HL-60/S4 treated with retinoic acid at 250 ng/mL for 4 days and 3 days (cell line): ENCODE results near the gene ZNF92.
"Not testable (repeated sequence)": the region's sequence is repeated elsewhere in the genome, so short reads cannot be mapped to it uniquely, and the experiment has no call there.

Experiments used
- in situ Hi-C: fragments of 300-500 bp; cut with MboI; formaldehyde crosslinking; loops from 2 replicates; pipeline ENCODE4 v1.7.0; 2022; ENCODE audit warnings: low sequenced_read_pairs

ZNF92 gene

DNA sequence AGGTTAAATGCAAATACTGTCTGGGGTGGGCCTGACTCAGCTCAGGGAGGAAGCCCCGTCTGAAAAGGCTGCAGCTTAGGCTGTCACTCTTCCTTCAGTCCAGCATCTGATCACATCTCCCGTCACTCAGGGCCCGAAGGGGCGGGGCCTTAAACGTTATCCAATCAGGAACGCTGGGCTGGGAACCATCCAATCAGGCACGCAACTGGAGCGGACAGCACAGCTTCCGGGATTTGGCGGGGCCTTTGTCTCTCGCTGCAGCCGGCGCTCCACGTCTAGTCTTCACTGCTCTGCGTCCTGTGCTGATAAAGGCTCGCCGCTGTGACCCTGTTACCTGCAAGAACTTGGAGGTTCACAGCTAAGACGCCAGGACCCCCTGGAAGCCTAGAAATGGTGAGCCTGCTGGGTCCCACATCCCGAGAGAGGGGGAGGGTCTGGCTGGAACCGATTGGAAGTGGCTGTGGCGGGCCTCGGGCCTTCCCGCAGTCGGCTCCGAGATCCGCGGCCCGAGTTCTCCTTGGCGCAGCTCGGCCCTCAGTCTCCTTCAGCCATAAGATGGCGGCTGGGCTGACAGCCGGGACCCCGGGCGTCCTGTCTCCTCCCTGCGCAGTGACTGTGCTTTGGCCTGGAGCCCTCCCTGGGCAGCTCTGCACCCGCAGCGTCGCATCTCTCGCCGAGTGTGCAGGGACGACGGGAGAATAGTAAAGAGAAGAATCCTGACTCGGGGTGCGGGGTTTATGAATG is at the start of gene ZNF92:
TSS of gene ZNF92 (plus strand) at position 248 of the 744 bp plus-strand sequence. CDS start at position 391, 143 bp downstream.
- in situ Hi-C loops, result no loop called here

DNA sequence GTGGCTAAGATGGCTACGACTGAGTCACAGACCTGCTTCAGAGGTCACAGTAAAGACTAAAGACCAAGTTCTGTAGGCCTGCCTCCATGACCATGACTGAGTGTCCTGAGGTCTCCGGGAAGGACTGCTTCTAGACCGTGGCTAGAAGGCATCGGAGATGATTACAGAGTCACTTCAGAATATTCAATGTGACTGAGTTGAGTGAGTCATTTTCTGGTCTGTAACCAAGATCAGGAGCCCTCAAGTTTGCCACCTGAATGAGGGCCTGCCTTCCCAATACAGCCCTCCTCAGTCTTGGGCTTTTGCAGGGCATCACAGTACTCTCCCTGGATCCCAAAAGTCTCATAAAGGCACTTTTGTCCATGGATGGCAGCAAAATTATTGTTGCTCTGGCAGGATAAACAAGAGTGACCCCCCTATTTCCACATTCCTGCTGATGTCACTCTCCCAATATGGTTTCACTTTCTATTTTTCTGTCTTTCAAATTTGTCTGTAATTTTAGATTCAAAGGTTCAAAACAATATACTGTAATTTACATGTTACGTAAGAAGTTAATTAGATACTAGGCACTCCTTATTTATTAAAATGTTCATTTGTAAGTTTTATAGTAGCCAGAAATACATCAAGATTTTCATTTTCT is 47.7 kb upstream of the ZNF92 start:
- in situ Hi-C loops, result no loop called here

DNA sequence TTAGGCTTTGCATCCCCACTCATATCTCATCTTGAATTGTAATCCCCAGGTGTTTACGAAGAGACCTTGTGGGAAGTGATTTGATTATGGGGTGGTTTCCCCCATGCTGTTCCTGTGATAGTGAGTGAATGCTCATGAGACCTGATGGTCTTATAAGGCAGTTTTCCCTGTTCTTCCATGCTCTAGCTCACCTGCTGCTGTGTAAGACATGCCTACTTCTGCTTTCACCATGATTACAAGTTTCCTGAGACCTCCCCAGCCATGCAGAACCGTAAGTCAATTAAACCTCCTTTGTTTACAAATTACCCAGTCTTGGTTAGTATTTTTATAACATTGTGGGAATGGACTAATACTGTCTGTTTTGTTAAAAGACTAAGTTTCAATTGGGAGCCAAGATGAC is 35.3 kb upstream of the ZNF92 start:
- in situ Hi-C loops, result no loop called here

DNA sequence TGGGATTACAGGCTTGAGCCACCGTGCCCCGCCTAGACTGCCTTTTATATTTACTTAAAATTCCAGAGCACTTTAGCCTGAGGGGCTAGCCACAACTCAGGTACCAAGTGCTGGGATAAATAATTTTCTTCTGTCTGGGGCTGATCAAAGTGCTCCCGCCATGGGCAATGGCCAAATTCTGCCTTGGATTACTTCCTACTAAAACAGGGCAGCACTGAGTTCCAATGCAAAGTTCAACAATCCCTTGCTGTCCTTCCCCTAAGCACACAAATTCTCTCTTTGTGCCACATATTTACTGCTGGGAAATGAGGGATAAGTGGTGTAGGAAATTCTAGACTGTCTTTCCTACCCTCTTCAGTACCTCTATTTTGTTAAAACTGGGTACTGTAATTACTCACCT is 34.4 kb upstream of the ZNF92 start:
- in situ Hi-C loops, result no loop called here

DNA sequence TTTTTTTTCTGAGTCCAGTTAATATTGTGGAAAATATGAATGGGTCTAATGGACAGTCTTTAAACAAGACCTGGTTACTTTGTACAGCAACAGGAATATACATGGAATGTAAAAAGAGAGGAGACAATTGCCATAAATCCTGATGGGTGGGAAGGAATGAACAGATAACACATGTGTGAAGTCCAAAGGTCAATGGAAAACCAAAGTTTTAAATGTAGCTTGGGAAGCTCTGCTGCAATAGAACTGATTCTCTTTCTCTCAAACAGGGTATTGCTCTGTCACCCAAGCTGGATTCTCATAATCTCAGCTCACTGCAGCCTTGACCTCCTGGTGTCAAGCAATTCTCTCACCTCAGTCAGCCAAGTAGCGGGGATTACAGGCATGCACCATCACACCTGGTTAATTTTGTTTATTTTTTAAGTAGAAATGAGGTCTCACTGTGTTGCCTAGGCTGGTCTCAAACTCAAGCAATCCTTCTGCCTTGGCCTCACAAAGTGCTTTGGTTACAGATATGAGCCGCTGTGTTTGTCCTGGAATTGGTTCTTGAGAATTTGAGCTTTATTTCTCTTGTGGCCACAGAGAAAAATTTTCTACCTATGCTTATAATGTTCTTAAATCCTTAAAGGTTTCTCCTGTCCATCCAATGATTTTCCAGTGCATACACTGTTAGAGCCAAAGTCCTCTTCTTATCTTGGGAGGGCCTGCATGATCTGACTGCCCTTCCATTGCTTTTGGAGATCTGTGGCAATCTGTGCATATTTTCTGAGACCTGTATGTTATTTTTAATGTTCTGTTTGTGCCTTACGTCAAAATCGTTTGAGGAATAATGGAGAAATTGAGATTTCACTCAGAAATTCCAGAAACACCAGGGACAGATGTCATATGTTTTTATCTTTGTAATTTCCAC is 30.7 kb upstream of the ZNF92 start:
- in situ Hi-C loops, result no loop called here

DNA sequence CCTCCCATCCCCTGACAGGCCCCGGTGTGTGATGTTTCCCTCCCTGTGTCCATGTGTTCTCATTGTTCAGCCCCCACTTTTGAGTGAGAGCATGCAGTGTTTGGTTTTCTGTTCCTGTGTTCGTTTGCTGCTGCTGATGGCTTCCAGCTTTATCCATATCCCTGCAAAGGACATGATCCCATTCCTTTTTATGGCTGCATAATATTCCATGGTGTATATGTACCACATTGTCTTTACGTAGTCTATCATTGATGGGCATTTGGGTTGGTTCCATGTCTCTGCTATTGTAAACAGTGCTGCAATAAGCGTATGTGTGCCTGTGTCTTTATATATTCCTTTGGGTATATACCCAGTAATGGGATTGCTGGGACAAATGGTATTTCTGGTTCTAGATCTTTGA is 29.1 kb upstream of the ZNF92 start:
- in situ Hi-C loops, result not testable (repeated sequence)

DNA sequence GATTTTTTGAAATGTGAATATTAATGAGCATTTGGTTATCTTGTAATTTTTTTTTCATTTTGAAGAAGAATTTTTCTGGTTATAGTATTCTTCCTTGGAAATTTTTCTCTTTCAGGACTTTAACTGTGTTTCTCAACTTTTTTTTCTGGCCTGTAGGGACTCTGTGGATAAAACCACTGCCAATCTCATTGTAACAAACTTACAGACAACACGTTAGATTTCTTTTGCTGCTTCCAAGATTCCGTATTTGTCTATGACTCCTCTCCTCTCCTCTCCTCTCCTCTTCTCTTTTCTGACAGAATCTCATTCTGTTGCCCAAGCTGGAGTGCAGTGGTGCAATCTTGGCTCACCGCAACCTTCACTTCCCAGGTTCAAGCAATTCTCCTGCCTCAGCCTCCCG is 19.4 kb upstream of the ZNF92 start:
- in situ Hi-C loops, result no loop called here

DNA sequence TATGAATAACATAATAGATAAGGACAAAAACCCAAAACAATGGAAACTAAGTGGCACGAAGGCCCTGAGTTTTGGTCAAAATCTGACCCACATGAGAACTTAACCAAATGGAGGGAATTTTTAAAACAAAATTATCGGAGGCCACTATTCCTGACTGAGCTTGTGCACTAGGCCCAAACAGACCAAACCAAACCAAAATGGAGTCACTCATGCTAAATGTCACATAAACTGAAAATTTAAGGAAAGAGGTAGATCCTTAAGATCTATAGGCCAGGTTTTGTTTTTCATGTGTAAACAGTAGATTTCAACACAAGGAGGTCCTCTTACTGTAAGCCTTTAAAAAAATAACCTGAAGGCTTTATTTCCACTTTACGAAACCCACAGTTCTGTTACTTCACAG is 3.8 kb upstream of the ZNF92 start:
- in situ Hi-C loops, result no loop called here

DNA sequence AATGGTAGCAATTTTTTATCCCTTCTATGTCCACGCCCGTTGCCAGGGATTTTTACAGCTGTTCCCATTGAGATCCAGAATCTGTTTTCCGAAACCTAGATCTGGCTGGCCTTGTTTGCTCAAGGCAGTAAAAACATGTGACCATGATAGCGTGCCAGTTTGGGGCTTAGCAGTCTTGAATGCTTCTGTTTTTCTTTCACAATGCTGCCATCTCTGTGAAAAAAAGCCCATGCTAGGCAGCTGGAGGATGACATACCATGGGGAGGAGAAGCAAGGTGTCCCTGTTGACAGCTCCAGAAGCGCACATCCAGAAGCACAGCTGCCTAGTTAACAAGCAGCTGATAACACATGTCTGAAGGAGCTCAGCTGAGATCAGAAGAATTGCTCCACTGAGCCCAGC is 2.2 kb upstream of the ZNF92 start:
- in situ Hi-C loops, result no loop called here

DNA sequence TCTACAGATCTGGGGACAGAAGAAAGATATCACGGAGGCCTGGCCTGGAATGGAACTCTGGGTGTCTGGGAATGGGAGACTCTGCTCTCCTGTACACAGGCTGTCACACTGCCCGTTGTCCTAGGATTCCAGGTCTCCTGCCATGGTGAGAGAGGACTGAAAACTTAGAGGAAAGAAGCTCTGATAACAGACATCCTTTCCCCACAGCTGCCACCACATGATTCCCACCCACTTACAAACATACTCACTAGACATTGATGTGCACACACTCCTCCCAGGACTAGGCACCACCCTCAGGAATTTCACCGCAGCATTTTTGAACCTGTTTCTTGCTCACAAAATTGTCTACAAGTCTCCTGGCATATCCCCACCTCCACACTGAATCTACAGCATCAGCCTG is 5.7 kb downstream of the ZNF92 start:
- in situ Hi-C loops, result no loop called here

DNA sequence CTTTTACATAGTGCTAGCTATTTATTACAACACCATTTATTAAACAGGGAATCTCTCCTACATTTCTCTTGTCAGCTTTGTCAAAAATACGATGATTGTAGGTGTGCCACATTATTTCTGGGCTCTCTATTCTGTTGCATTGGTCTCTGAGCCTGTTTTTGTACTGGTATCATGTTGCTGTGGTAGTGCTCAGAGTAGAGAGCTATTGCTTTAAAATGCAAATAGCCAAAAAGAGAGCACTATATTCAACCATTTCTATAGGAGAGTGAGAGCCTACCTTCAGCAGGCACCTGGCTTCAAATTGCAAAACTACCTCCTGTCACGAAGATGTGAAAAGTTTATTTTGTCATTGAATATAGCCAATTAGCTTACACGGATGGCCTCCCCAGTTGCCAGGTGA is 8.1 kb downstream of the ZNF92 start:
- in situ Hi-C loops, result no loop called here

DNA sequence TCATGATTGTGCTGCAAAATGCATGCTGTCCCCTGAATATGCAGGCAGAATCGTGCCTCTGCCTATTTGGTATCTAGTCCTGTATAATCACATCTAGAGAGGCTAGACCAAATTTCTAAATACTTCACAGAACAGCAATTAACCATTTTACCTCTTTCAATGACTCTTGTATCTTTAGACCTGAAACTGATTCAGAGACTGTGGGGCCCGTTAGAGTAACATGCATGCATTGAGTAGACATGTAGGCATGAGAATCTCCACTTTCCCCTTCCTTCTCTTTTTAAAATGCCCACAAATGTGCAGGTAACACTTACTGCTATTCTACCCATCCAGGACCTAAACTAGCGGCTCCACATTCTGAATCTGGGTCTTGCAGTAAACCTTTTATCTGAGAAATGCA is 8.8 kb downstream of the ZNF92 start:
- in situ Hi-C loops, result no loop called here

DNA sequence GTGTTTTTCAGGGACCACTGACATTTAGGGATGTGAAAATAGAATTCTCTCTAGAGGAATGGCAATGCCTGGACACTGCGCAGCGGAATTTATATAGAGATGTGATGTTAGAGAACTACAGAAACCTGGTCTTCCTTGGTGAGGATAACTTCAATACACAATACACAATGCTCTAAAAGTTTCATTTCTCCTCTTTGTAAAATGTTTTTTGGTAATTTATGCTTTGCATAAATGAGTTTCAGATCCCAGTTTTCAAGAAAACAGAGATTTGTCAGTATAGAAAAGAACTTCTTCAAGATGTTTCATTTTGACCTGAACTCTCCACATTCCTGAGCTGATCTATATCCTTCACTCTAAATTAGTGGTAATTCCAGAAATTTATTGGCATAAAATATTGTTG is 14.2 kb downstream of the ZNF92 start:
- in situ Hi-C loops, result no loop called here

DNA sequence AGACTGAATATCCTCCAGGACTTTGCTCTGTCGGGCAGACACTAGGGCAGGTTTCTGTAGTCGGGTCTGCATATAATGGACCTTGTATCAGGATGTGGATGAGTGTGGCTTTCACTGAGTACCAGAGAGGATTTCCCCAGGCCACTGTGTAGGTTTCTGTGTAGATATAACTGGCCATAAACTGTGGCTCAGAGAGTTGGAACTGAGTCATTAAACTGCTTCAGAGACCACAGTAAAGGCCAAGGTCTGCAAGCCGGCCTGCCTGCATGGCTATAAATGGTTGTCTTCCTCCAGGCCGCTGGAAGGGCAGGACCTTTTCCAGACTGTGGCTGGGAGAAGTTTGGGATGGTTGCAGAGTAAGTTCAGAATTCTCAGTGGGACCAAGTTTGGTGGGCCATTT is 16.9 kb downstream of the ZNF92 start:
- in situ Hi-C loops, result no loop called here

DNA sequence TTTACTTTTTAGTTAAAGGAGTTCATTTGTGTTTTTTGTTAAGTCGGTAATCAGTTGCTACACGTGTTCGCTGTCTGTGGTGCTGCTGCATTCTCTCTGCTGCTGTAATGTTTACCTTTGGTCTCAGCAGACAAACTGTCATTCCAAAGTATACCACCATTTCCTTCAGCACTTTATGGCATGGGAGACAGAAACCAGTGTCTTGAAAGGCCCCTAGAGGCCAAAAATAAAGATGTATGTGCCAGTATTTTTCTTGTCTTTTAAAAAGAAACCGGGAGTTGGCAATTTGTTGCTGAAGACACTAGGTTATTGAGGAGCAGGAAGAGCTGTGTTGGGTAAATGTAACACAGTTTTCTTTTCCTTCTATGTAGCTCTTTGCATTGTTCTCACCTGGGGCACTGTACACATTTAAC is 24.1 kb downstream of the ZNF92 start:
- in situ Hi-C loops, result no loop called here

DNA sequence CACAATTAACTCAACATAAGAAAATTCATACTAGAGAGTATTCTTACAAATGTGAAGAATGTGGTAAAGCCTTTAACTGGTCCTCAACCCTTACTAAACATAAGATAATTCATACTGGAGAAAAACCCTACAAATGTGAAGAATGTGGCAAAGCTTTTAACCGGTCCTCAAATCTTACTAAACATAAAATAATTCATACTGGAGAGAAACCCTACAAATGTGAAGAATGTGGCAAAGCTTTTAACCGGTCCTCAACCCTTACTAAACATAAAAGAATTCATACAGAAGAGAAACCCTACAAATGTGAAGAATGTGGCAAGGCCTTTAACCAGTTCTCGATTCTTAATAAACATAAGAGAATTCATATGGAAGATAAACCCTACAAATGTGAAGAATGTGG is 25.0 kb downstream of the ZNF92 start:
- in situ Hi-C loops, result not testable (repeated sequence)

DNA sequence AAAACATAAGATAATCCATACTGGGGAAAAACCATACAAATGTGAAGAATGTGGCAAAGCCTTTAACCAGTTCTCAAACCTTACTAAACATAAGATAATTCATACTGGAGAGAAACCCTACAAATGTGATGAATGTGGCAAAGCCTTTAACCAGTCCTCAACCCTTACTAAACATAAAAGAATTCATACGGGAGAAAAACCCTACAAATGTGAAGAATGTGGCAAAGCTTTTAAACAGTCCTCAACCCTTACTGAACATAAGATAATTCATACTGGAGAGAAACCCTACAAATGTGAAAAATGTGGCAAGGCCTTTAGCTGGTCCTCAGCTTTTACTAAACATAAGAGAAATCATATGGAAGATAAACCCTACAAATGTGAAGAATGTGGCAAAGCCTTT is 25.4 kb downstream of the ZNF92 start:
- in situ Hi-C loops, result not testable (repeated sequence)

DNA sequence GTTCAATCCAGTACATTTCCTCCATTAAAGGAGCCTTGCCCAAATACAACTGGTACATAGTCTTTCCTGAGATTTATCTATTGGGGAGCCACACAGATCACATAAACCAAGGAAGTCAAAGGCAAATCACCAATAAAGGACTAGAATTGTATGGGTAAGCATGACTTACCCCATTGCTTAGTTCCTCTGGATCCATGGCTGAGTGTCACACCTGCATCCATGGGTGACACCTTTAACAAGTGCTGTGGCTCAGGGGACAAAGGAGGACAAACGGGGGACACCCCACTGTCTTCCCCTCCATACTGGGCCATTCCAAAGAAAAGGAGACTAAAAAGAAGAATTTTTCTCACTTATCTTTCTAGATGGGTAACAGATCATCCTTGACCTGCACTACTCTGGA is 30.4 kb downstream of the ZNF92 start:
- in situ Hi-C loops, result no loop called here

DNA sequence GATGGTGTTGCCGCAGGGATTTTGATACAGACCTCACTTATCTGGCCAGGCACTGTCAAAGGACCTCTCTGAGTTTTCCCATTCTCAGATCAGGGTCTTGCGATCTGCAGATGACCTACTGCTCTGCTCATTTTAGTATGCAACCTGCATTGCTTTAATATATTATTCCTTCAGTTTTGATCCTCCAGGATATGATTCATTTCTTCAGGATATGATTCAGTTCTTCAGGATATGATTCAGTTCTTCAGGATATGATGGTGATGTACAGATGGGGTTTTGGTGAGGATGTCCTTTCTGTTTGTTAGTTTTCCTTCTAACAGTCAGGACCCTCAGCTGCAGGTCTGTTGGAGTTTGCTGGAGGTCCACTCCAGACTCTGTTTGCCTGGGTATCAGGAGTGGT is 33.1 kb downstream of the ZNF92 start:
- in situ Hi-C loops, result not testable (repeated sequence)

DNA sequence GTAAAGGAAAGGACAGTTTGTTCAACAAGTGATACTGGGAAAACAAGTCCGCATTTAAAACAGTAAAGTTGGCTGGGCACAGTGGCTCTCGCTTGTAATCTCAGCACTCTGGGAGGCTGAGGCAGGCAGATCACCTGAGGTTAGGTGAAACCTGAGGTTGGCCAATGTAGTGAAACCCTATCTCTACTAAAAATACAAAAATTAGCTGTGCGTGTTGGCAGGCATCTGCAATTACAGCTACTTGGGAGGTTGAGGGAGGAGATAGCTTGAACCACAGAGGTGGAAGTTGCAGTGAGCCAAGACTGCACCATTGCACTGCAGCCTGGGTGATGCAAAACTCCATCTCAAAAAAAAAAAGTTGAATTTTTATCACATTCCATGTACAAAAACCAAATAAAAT is 35.7 kb downstream of the ZNF92 start:
- in situ Hi-C loops, result no loop called here

DNA sequence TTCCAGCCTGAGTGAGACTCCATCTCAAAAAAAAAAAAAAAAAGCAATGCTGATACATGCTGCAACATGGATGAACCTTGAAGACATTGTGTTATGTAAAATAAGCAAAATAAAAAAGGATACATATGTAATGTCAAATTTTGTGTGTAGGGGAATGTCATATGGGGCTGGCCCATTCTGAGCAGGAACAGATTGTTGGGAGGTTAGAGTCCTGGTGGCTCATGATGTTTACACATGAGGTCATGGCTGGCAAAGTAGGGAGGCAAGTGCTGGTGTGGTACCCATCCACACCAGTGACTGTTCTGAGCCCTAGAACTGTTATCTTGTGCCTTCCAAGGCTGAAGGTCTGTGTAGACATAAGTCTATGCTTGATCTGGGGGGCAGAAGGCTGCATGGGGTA is 37.6 kb downstream of the ZNF92 start:
- in situ Hi-C loops, result no loop called here

DNA sequence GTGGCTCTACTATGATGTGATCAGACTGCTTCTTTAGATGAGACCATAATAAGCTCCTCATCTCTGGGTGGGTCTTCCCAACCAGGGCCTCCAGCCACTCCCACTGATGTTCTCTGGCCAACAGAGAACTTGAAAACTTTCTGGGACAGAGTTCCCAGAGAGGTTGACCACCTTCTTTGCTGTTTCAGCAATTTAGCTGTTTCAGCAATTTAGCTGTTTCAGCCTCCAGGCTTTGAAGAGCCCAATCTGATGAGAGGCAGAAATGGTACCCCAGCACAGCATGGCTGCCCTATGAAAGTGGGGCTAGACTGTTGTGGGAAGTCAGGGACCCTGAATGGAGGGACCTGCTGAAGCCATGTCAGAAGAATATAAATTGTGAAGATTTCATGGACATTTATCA is 49.0 kb downstream of the ZNF92 start:
- in situ Hi-C loops, result no loop called here
